ENCODE data around the gene F3.

Gene F3

GRCh38 chr1:94496076-94496755, 45.3 kb downstream of the F3 start:
- Mint-ChIP-seq H3K9me3 (no peaks in the 10 kb centered on the region), H3K4me1 (ENCODE audit: low read depth) (no peaks in the 10 kb centered on the region), H3K36me3 (ENCODE audit: low read depth) (peaks cover 28% of the 10 kb centered on the region), H3K27me3 (ENCODE audit: low read depth) (no peaks in the 10 kb centered on the region), H3K4me3 (no peak overlapping the region), H3K27ac (no peak overlapping the region)
- DNase-seq (ENCODE audit: low spot score): no peak

GRCh38 chr1:94490556-94490955, 51.0 kb downstream of the F3 start:
- no peak for DNase-seq (ENCODE audit: low spot score)
- H3K4me3 Mint-ChIP-seq: no peak overlapping the region
- no peaks in the 10 kb centered on the region for H3K9me3 Mint-ChIP-seq
- H3K27ac Mint-ChIP-seq: no peak overlapping the region
- H3K27me3 Mint-ChIP-seq (ENCODE audit: low read depth): no peaks in the 10 kb centered on the region
- H3K4me1 Mint-ChIP-seq (ENCODE audit: low read depth): peaks cover 4% of the 10 kb centered on the region
- peaks cover 26% of the 10 kb centered on the region for H3K36me3 Mint-ChIP-seq (ENCODE audit: low read depth)

- H3K36me3 Mint-ChIP-seq (ENCODE audit: low read depth): peaks cover 23% of the 10 kb centered on the region
- no peak overlapping the region for H3K4me3 Mint-ChIP-seq
- DNase-seq (ENCODE audit: low spot score): no peak
- peaks cover 4% of the 10 kb centered on the region for H3K4me1 Mint-ChIP-seq (ENCODE audit: low read depth)
- no peak overlapping the region for H3K27ac Mint-ChIP-seq
- H3K27me3 Mint-ChIP-seq (ENCODE audit: low read depth): no peaks in the 10 kb centered on the region
- H3K9me3 Mint-ChIP-seq: no peaks in the 10 kb centered on the region
Observed at GRCh38 chr1:94486990-94487389, 54.6 kb downstream of the F3 start.

GRCh38 chr1:94481473-94481933, 60.1 kb downstream of the F3 start:
- no peaks in the 10 kb centered on the region for H3K27me3 Mint-ChIP-seq (ENCODE audit: low read depth)
- H3K36me3 Mint-ChIP-seq (ENCODE audit: low read depth): peaks cover 8% of the 10 kb centered on the region
- DNase-seq (ENCODE audit: low spot score): peak; percentile 21
- no peak overlapping the region for H3K27ac Mint-ChIP-seq
- no peaks in the 10 kb centered on the region for H3K9me3 Mint-ChIP-seq
- H3K4me3 Mint-ChIP-seq: no peak overlapping the region
- H3K4me1 Mint-ChIP-seq (ENCODE audit: low read depth): peaks cover 2% of the 10 kb centered on the region

GRCh38 chr1:94479682-94480081, 61.9 kb downstream of the F3 start:
- H3K36me3 Mint-ChIP-seq (ENCODE audit: low read depth): peaks cover 14% of the 10 kb centered on the region
- H3K4me3 Mint-ChIP-seq: no peak overlapping the region
- no peaks in the 10 kb centered on the region for H3K9me3 Mint-ChIP-seq
- H3K4me1 Mint-ChIP-seq (ENCODE audit: low read depth): peaks cover 7% of the 10 kb centered on the region
- H3K27ac Mint-ChIP-seq: no peak overlapping the region
- DNase-seq (ENCODE audit: low spot score): no peak
- H3K27me3 Mint-ChIP-seq (ENCODE audit: low read depth): no peaks in the 10 kb centered on the region
